Measurements from ENCODE around the gene SPNS2.

GRCh38 chr17:4515501-4515900 is 16.8 kb downstream of the SPNS2 start:
- TF ChIP-seq CTCF (conservative IDR thresholded peaks at IDR 0.05 in 1 of 2, IDR thresholded peaks at IDR 0.05 in 1 of 2; ENCODE audit: low read depth in 1 of 2, low read length in 2 of 2) (no peak), EZH2 (IDR thresholded peaks at IDR 0.05; ENCODE audit: low read length, missing control alignments) (no peak)
